ENCODE results near the gene PIK3CA.

Gene PIK3CA

GRCh38 chr3:179179979-179180759 lies 32.0 kb downstream of the PIK3CA start:
- Histone ChIP-seq H3K4me3 (ENCODE audit: low read length) (peak overlapping the region; percentile 49), H3K9me3 (ENCODE audit: control insufficient read depth, low read length) (no peaks in the 10 kb centered on the region), H3K27me3 (replicated peaks; ENCODE audit: control insufficient read depth, insufficient read depth, low read length) (no peaks in the 10 kb centered on the region), H3K9ac (ENCODE audit: low read length) (peak overlapping the region; percentile 72), H3K36me3 (ENCODE audit: control insufficient read depth, insufficient read depth, low read length, severe bottlenecking) (no peaks in the 10 kb centered on the region), H3K4me1 (ENCODE audit: control insufficient read depth, insufficient read depth, low read length) (peaks cover 69% of the 10 kb centered on the region)
- peak; percentile 63 for DNase-seq (ENCODE audit: low read depth)

DNA sequence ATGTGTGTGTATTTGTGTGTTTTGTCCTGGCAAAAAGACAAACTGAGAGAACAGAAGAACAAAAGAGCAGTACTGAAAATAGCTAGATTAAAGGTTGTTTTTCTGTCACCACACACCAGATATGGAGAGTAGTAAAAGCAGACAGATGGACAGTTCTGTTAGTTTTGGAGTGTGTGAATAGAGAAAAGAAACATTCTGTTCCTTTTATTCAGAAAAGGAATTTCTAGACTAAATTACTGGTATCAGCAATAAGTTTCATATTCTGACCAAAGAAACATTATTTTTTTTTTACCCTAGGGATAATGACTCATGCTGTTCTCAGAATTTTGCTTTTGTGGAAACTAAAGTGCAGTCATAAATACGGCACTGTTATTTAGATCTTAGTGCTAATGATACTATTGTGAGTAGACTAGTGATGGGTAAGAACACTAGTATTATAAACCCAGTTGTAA lies 32.9 kb downstream of the PIK3CA start:
- H3K9me3 ChIP-seq (ENCODE audit: control insufficient read depth, low read length) = no peaks in the 10 kb centered on the region
- no peaks in the 10 kb centered on the region for H3K36me3 ChIP-seq (ENCODE audit: control insufficient read depth, insufficient read depth, low read length, severe bottlenecking)
- peaks cover 67% of the 10 kb centered on the region for H3K4me1 ChIP-seq (ENCODE audit: control insufficient read depth, insufficient read depth, low read length)
- peak overlapping the region; percentile 49 for H3K4me3 ChIP-seq (ENCODE audit: low read length)
- H3K9ac ChIP-seq (ENCODE audit: low read length) = peak overlapping the region; percentile 72
- DNase-seq (ENCODE audit: low read depth) = peak; percentile 82
- H3K27me3 ChIP-seq (replicated peaks; ENCODE audit: control insufficient read depth, insufficient read depth, low read length) = no peaks in the 10 kb centered on the region

DNA sequence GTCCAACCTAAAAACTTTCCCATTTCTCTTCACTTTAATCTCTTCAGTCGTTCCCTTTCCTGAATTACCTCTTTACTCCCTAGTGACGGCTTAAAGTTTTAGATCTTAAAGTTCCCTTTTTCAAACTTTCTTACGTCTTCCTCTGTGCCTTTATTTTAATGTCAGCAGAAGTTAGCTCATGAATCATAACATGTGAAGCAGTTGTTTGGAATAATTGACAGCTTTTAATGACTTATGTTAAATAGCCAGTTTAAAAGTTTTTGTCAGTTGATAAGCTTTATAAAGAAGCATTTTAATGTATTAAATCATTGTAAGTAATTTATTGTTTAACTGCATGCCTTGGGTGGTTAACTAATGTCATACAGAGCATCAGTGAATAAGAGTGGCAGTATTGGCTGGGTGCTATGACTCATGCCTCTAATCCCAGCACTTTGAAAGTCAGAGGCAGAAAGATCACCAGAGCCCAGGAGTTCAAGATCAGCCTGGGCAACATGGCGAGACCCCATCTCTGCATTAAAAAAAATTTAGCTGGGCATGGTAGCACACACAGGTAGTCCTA lies 33.9 kb downstream of the PIK3CA start:
- DNase-seq (ENCODE audit: low read depth) = peak; percentile 41
- Histone ChIP-seq H3K4me1 (ENCODE audit: control insufficient read depth, insufficient read depth, low read length) (peaks cover 68% of the 10 kb centered on the region), H3K9me3 (ENCODE audit: control insufficient read depth, low read length) (no peaks in the 10 kb centered on the region), H3K27me3 (replicated peaks; ENCODE audit: control insufficient read depth, insufficient read depth, low read length) (no peaks in the 10 kb centered on the region), H3K9ac (ENCODE audit: low read length) (no peak overlapping the region), H3K4me3 (ENCODE audit: low read length) (peak overlapping the region; percentile 49), H3K36me3 (ENCODE audit: control insufficient read depth, insufficient read depth, low read length, severe bottlenecking) (no peaks in the 10 kb centered on the region)

DNA sequence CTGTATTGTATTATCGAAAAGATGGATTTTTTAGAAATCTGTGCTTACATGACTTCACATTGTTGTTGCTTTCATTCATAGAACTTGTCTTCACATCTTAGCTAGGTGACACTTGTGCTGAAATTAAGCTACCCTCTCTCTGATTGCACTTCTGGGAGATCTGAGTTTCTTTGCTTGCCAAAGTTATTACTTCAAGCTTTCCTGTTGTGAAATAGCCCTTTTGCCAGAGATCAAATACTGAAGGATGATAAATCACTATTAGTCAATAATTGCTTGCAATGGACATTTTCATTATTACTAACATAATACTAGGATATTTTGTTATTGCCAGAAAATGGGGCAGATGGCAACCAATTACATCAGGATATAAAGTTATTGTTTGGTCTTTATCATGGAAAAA lies 34.7 kb downstream of the PIK3CA start:
- Histone ChIP-seq H3K27me3 (replicated peaks; ENCODE audit: control insufficient read depth, insufficient read depth, low read length) (no peaks in the 10 kb centered on the region), H3K36me3 (ENCODE audit: control insufficient read depth, insufficient read depth, low read length, severe bottlenecking) (no peaks in the 10 kb centered on the region), H3K4me1 (ENCODE audit: control insufficient read depth, insufficient read depth, low read length) (peaks cover 68% of the 10 kb centered on the region), H3K9me3 (ENCODE audit: control insufficient read depth, low read length) (no peaks in the 10 kb centered on the region), H3K9ac (ENCODE audit: low read length) (no peak overlapping the region), H3K4me3 (ENCODE audit: low read length) (no peak overlapping the region)
- peak; percentile 34 for DNase-seq (ENCODE audit: low read depth)

DNA sequence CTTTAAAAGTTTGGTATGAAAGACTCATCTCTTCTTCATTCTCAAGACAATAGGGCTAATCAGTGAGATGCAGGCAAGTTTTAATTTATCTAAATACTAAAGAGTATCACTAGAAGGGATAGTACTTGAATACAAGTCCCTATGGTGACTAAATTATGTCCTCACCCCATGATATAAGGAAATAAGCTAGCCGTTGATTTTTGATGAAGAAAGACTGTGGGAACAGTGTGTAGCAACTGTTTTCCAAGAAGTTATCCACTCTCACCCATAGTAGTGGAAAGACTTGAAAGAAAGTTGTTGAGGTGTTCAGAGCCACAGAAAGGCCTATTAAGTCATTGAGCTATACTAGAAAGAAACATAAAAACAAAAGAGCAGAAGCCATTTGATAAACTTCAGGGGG lies 36.7 kb downstream of the PIK3CA start:
- no peak overlapping the region for H3K4me3 ChIP-seq (ENCODE audit: low read length)
- DNase-seq (ENCODE audit: low read depth) = no peak
- H3K9me3 ChIP-seq (ENCODE audit: control insufficient read depth, low read length) = no peaks in the 10 kb centered on the region
- H3K4me1 ChIP-seq (ENCODE audit: control insufficient read depth, insufficient read depth, low read length) = peaks cover 69% of the 10 kb centered on the region
- no peaks in the 10 kb centered on the region for H3K36me3 ChIP-seq (ENCODE audit: control insufficient read depth, insufficient read depth, low read length, severe bottlenecking)
- H3K27me3 ChIP-seq (replicated peaks; ENCODE audit: control insufficient read depth, insufficient read depth, low read length) = no peaks in the 10 kb centered on the region
- no peak overlapping the region for H3K9ac ChIP-seq (ENCODE audit: low read length)

DNA sequence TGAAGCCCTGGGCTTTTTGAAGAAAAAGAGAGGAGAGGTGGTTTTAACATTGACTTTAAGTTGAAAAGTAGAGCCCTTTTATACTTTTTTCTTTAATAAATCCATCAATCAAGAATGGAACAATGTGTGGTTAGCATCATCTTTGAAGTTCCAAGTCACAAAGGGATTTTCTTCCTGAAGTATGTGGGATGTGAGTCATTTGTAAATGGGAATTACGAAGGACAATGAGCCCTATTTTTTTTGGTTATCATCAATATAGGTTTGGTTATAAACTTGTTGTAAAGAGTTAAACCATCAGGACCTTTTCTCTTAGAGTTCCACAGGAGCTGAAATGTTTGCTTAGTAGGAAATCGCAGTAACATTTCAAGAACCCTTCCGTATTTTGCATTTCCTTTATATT lies 38.3 kb downstream of the PIK3CA start:
- Histone ChIP-seq H3K27me3 (replicated peaks; ENCODE audit: control insufficient read depth, insufficient read depth, low read length) (no peaks in the 10 kb centered on the region), H3K36me3 (ENCODE audit: control insufficient read depth, insufficient read depth, low read length, severe bottlenecking) (no peaks in the 10 kb centered on the region), H3K4me3 (ENCODE audit: low read length) (no peak overlapping the region), H3K9ac (ENCODE audit: low read length) (no peak overlapping the region), H3K9me3 (ENCODE audit: control insufficient read depth, low read length) (no peaks in the 10 kb centered on the region), H3K4me1 (ENCODE audit: control insufficient read depth, insufficient read depth, low read length) (peaks cover 59% of the 10 kb centered on the region)
- no peak for DNase-seq (ENCODE audit: low read depth)

GRCh38 chr3:179189759-179190158 lies 41.6 kb downstream of the PIK3CA start:
- Histone ChIP-seq H3K9me3 (ENCODE audit: control insufficient read depth, low read length) (no peaks in the 10 kb centered on the region), H3K36me3 (ENCODE audit: control insufficient read depth, insufficient read depth, low read length, severe bottlenecking) (no peaks in the 10 kb centered on the region), H3K4me3 (ENCODE audit: low read length) (peak overlapping the region; percentile 26), H3K4me1 (ENCODE audit: control insufficient read depth, insufficient read depth, low read length) (peaks cover 32% of the 10 kb centered on the region), H3K27me3 (replicated peaks; ENCODE audit: control insufficient read depth, insufficient read depth, low read length) (no peaks in the 10 kb centered on the region), H3K9ac (ENCODE audit: low read length) (no peak overlapping the region)
- DNase-seq (ENCODE audit: low read depth) = peak; percentile 90

DNA sequence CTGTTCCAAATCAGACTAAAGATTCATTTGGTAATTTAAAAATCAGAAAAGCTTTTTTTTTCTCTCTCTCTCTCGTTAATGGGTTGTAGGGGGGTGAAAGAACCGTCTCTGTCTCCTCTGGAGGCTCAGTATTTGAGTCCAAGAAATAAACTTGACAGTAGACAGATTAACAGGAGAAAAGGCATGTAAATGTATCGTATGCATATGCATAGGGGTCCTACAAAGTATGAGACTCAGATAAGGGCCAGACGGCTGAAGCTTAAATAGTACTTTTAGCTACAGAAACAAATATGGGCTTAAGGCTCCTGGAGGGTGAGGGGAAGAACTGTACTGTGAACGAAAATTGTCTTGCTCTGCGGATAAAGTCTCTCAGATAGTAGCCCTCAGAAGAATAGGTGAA lies 42.4 kb downstream of the PIK3CA start:
- DNase-seq (ENCODE audit: low read depth) = no peak
- Histone ChIP-seq H3K9me3 (ENCODE audit: control insufficient read depth, low read length) (no peaks in the 10 kb centered on the region), H3K36me3 (ENCODE audit: control insufficient read depth, insufficient read depth, low read length, severe bottlenecking) (no peaks in the 10 kb centered on the region), H3K4me3 (ENCODE audit: low read length) (no peak overlapping the region), H3K4me1 (ENCODE audit: control insufficient read depth, insufficient read depth, low read length) (peaks cover 25% of the 10 kb centered on the region), H3K27me3 (replicated peaks; ENCODE audit: control insufficient read depth, insufficient read depth, low read length) (no peaks in the 10 kb centered on the region), H3K9ac (ENCODE audit: low read length) (no peak overlapping the region)

DNA sequence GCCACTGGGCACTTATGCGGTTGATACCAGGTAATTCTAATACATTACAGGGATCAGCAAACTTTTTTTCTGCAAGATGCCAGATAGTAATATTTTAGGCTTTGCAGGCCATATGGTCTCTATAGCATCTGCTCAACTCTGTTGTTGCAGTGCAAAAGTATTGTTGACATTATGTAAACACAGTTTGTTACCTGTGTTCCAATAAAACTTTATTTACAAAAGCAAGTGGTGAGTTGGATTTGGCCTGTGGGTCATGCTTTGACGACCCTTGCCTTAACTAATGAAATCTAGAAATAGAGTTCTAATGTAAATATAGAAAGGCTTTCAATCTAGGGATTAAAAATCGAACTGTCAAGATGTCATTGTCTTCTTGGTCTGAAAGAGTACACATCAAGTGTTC lies 44.4 kb downstream of the PIK3CA start:
- Histone ChIP-seq H3K4me1 (ENCODE audit: control insufficient read depth, insufficient read depth, low read length) (peaks cover 33% of the 10 kb centered on the region), H3K9ac (ENCODE audit: low read length) (no peak overlapping the region), H3K27me3 (replicated peaks; ENCODE audit: control insufficient read depth, insufficient read depth, low read length) (no peaks in the 10 kb centered on the region), H3K36me3 (ENCODE audit: control insufficient read depth, insufficient read depth, low read length, severe bottlenecking) (no peaks in the 10 kb centered on the region), H3K4me3 (ENCODE audit: low read length) (no peak overlapping the region), H3K9me3 (ENCODE audit: control insufficient read depth, low read length) (no peaks in the 10 kb centered on the region)
- DNase-seq (ENCODE audit: low read depth) = no peak

GRCh38 chr3:179194931-179195330 lies 46.8 kb downstream of the PIK3CA start:
- Histone ChIP-seq H3K27me3 (replicated peaks; ENCODE audit: control insufficient read depth, insufficient read depth, low read length) (no peaks in the 10 kb centered on the region), H3K9ac (ENCODE audit: low read length) (no peak overlapping the region), H3K36me3 (ENCODE audit: control insufficient read depth, insufficient read depth, low read length, severe bottlenecking) (peaks cover 5% of the 10 kb centered on the region), H3K4me3 (ENCODE audit: low read length) (no peak overlapping the region), H3K9me3 (ENCODE audit: control insufficient read depth, low read length) (no peaks in the 10 kb centered on the region), H3K4me1 (ENCODE audit: control insufficient read depth, insufficient read depth, low read length) (peaks cover 25% of the 10 kb centered on the region)
- no peak for DNase-seq (ENCODE audit: low read depth)

DNA sequence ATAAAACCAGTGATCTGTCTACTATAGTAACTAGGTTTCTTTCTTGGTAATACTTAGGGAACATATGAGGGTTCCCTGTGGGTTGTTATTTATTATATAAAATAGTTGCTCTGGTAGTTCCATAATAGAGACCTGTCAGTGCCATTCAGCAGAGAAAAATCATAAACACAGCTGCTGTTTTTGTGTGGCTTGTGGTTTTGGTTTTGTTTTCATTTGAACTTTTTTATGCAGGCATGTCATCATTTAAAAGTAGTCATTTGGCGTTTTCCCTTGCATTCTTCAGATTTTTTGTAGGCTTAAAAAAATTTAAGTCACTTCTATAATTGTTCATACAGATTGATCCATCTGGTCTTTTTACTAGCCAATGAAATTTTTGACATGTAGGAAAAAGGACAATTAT lies 47.9 kb downstream of the PIK3CA start:
- peak; percentile 81 for DNase-seq (ENCODE audit: low read depth)
- H3K9me3 ChIP-seq (ENCODE audit: control insufficient read depth, low read length) = no peaks in the 10 kb centered on the region
- no peak overlapping the region for H3K9ac ChIP-seq (ENCODE audit: low read length)
- peaks cover 10% of the 10 kb centered on the region for H3K36me3 ChIP-seq (ENCODE audit: control insufficient read depth, insufficient read depth, low read length, severe bottlenecking)
- no peaks in the 10 kb centered on the region for H3K27me3 ChIP-seq (replicated peaks; ENCODE audit: control insufficient read depth, insufficient read depth, low read length)
- peaks cover 20% of the 10 kb centered on the region for H3K4me1 ChIP-seq (ENCODE audit: control insufficient read depth, insufficient read depth, low read length)
- peak overlapping the region; percentile 11 for H3K4me3 ChIP-seq (ENCODE audit: low read length)
